ENCODE data around the gene PLCB1. TPM values are rescaled to one million over a fixed set of nuclear protein-coding genes. Genes with fewer than 3 reads are reported as not detected.

Gene PLCB1
- total RNA-seq, 1 experiment from 2014 or later = 11.3 TPM

DNA sequence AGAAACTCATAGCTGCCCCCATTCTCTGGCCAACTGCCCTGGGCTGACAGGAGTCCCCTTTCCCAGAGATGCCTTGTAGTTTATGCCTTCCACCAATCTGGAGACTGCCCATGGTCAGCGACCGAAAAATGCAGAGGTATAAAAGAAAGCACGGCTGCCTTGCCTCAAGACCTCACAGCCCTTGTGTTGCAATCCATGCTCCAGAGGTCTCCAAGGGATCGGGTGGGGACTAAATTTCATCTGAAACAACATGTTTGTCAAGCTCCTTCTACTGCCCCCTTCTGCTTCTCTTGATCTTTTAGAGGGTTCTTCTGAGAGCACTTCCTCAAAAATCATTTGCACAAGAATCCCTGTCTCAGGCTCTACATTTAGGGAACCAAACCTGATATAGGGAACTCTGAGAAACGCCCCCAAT is 128.8 kb downstream of the PLCB1 start:
- Mint-ChIP-seq H3K27ac (no peak overlapping the region), H3K4me1 (peaks cover 4% of the 10 kb centered on the region; the same call in 1 of the 2 replicates), H3K27me3 (ENCODE audit: low read depth) (no peaks in the 10 kb centered on the region), H3K36me3 (no peaks in the 10 kb centered on the region), H3K9me3 (no peaks in the 10 kb centered on the region), H3K4me3 (no peak overlapping the region)
- ChIA-PET CTCF (no interaction called here), POLR2A (no interaction called here)
- DNase-seq (ENCODE audit: low spot score) = no peak
- ATAC-seq = peak; percentile 55
- TF ChIP-seq SMAD4 (CRISPR knock-in tag; IDR thresholded peaks at IDR 0.05) (no peak), RELA (CRISPR knock-in tag; IDR thresholded peaks at IDR 0.05; ENCODE audit: borderline replicate concordance) (no peak), SP1 (CRISPR knock-in tag; conservative IDR thresholded peaks at IDR 0.05) (no peak), TEAD4 (CRISPR knock-in tag; IDR thresholded peaks at IDR 0.05) (no peak), TEAD1 (CRISPR knock-in tag; IDR thresholded peaks at IDR 0.05) (no peak), NFATC4 (CRISPR knock-in tag; IDR thresholded peaks at IDR 0.05) (no peak)
- TF ChIP-seq, protein P1, sequence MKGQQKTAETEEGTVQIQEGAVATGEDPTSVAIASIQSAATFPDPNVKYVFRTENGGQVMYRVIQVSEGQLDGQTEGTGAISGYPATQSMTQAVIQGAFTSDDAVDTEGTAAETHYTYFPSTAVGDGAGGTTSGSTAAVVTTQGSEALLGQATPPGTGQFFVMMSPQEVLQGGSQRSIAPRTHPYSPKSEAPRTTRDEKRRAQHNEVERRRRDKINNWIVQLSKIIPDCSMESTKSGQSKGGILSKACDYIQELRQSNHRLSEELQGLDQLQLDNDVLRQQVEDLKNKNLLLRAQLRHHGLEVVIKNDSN (CRISPR knock-in tag; IDR thresholded peaks at IDR 0.05) = no peak
- TF ChIP-seq, protein P2, sequence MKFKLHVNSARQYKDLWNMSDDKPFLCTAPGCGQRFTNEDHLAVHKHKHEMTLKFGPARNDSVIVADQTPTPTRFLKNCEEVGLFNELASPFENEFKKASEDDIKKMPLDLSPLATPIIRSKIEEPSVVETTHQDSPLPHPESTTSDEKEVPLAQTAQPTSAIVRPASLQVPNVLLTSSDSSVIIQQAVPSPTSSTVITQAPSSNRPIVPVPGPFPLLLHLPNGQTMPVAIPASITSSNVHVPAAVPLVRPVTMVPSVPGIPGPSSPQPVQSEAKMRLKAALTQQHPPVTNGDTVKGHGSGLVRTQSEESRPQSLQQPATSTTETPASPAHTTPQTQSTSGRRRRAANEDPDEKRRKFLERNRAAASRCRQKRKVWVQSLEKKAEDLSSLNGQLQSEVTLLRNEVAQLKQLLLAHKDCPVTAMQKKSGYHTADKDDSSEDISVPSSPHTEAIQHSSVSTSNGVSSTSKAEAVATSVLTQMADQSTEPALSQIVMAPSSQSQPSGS (CRISPR knock-in tag; IDR thresholded peaks at IDR 0.05; ENCODE audit: borderline replicate concordance, low read depth) = no peak
- TF ChIP-seq, protein P3, sequence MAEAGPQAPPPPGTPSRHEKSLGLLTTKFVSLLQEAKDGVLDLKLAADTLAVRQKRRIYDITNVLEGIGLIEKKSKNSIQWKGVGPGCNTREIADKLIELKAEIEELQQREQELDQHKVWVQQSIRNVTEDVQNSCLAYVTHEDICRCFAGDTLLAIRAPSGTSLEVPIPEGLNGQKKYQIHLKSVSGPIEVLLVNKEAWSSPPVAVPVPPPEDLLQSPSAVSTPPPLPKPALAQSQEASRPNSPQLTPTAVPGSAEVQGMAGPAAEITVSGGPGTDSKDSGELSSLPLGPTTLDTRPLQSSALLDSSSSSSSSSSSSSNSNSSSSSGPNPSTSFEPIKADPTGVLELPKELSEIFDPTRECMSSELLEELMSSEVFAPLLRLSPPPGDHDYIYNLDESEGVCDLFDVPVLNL (CRISPR knock-in tag; IDR thresholded peaks at IDR 0.05; ENCODE audit: borderline replicate concordance, low read depth) = no peak
- TF ChIP-seq, protein P4, sequence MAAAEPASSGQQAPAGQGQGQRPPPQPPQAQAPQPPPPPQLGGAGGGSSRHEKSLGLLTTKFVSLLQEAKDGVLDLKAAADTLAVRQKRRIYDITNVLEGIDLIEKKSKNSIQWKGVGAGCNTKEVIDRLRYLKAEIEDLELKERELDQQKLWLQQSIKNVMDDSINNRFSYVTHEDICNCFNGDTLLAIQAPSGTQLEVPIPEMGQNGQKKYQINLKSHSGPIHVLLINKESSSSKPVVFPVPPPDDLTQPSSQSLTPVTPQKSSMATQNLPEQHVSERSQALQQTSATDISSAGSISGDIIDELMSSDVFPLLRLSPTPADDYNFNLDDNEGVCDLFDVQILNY (CRISPR knock-in tag; IDR thresholded peaks at IDR 0.05) = no peak
- TF ChIP-seq, protein P5, sequence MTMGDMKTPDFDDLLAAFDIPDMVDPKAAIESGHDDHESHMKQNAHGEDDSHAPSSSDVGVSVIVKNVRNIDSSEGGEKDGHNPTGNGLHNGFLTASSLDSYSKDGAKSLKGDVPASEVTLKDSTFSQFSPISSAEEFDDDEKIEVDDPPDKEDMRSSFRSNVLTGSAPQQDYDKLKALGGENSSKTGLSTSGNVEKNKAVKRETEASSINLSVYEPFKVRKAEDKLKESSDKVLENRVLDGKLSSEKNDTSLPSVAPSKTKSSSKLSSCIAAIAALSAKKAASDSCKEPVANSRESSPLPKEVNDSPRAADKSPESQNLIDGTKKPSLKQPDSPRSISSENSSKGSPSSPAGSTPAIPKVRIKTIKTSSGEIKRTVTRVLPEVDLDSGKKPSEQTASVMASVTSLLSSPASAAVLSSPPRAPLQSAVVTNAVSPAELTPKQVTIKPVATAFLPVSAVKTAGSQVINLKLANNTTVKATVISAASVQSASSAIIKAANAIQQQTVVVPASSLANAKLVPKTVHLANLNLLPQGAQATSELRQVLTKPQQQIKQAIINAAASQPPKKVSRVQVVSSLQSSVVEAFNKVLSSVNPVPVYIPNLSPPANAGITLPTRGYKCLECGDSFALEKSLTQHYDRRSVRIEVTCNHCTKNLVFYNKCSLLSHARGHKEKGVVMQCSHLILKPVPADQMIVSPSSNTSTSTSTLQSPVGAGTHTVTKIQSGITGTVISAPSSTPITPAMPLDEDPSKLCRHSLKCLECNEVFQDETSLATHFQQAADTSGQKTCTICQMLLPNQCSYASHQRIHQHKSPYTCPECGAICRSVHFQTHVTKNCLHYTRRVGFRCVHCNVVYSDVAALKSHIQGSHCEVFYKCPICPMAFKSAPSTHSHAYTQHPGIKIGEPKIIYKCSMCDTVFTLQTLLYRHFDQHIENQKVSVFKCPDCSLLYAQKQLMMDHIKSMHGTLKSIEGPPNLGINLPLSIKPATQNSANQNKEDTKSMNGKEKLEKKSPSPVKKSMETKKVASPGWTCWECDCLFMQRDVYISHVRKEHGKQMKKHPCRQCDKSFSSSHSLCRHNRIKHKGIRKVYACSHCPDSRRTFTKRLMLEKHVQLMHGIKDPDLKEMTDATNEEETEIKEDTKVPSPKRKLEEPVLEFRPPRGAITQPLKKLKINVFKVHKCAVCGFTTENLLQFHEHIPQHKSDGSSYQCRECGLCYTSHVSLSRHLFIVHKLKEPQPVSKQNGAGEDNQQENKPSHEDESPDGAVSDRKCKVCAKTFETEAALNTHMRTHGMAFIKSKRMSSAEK (CRISPR knock-in tag; IDR thresholded peaks at IDR 0.05; ENCODE audit: borderline replicate concordance) = no peak
- TF ChIP-seq, protein P6, sequence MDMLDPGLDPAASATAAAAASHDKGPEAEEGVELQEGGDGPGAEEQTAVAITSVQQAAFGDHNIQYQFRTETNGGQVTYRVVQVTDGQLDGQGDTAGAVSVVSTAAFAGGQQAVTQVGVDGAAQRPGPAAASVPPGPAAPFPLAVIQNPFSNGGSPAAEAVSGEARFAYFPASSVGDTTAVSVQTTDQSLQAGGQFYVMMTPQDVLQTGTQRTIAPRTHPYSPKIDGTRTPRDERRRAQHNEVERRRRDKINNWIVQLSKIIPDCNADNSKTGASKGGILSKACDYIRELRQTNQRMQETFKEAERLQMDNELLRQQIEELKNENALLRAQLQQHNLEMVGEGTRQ (CRISPR knock-in tag; IDR thresholded peaks at IDR 0.05) = no peak

DNA sequence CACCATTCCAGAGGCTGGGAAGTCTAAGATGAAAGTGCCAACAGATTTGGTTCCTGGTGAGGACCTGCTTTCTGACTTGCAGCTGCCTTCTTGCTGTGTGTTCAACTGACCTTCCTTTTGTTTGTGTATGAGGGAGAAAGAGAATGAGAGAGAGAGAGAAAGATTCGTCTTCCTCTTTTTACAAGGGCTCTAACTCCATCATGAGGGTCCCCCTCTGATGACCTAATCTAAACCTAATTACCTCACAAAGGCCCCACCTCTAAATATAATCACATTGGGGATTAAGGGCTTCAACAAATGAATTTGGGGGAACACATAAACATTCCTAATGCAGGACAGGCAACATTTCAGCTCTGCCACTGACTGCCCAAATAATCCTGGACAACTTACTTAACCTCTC is 130.7 kb downstream of the PLCB1 start:
- ATAC-seq (no peak), DNase-seq (ENCODE audit: low spot score) (no peak)
- no peaks in the 10 kb centered on the region for H3K27me3 Mint-ChIP-seq (ENCODE audit: low read depth)
- H3K27ac Mint-ChIP-seq = no peak overlapping the region
- no peak overlapping the region for H3K4me3 Mint-ChIP-seq
- no peaks in the 10 kb centered on the region for H3K36me3 Mint-ChIP-seq
- peaks cover 4% of the 10 kb centered on the region; the same call in 1 of the 2 replicates for H3K4me1 Mint-ChIP-seq
- POLR2A ChIA-PET = no interaction called here
- CTCF ChIA-PET = no interaction called here
- H3K9me3 Mint-ChIP-seq = peaks cover 4% of the 10 kb centered on the region; the same call in 1 of the 2 replicates
- TF ChIP-seq, protein P5 (CRISPR knock-in tag; IDR thresholded peaks at IDR 0.05; ENCODE audit: borderline replicate concordance) = no peak
- TF ChIP-seq, protein P3 (CRISPR knock-in tag; IDR thresholded peaks at IDR 0.05; ENCODE audit: borderline replicate concordance, low read depth) = no peak
- TF ChIP-seq, protein P7, sequence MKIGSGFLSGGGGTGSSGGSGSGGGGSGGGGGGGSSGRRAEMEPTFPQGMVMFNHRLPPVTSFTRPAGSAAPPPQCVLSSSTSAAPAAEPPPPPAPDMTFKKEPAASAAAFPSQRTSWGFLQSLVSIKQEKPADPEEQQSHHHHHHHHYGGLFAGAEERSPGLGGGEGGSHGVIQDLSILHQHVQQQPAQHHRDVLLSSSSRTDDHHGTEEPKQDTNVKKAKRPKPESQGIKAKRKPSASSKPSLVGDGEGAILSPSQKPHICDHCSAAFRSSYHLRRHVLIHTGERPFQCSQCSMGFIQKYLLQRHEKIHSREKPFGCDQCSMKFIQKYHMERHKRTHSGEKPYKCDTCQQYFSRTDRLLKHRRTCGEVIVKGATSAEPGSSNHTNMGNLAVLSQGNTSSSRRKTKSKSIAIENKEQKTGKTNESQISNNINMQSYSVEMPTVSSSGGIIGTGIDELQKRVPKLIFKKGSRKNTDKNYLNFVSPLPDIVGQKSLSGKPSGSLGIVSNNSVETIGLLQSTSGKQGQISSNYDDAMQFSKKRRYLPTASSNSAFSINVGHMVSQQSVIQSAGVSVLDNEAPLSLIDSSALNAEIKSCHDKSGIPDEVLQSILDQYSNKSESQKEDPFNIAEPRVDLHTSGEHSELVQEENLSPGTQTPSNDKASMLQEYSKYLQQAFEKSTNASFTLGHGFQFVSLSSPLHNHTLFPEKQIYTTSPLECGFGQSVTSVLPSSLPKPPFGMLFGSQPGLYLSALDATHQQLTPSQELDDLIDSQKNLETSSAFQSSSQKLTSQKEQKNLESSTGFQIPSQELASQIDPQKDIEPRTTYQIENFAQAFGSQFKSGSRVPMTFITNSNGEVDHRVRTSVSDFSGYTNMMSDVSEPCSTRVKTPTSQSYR (CRISPR knock-in tag; IDR thresholded peaks at IDR 0.05) = no peak

All from WTC11 (cell line).